ENCODE results near the gene HEPN1.

DNA sequence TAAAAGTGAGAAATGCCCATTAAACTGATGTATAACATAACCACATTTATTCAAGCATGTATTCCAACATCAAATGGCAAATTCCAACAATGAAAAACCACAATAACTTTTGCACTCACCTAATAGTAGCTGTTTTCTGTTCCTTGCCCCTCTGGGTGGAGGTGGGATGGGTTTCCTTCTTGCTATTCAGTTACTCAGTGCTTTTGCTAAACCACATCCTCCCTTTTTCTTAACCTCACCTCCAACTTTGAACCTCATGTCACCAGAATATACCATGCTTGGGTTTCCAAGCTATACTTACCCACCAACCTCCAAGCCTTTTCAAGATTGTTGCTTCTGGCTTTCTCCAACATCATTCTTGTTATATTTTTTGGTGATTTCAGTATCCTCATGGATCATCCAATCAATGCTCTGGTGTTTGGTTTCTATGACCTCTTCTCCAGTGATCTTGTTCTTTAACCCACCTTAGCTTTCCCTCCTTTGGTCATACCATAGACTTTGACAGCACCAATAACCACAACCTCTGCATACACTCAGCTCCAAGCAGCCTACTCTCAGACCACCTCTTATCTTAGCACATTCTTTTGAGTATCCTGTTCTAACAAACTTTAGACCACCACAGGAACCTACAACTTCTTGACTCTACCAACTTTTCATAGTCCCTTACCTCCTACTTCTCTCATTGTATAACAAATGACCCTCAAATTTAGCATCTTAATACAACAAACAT lies 31.7 kb downstream of the HEPN1 start:
- TF ChIP-seq, protein P1, sequence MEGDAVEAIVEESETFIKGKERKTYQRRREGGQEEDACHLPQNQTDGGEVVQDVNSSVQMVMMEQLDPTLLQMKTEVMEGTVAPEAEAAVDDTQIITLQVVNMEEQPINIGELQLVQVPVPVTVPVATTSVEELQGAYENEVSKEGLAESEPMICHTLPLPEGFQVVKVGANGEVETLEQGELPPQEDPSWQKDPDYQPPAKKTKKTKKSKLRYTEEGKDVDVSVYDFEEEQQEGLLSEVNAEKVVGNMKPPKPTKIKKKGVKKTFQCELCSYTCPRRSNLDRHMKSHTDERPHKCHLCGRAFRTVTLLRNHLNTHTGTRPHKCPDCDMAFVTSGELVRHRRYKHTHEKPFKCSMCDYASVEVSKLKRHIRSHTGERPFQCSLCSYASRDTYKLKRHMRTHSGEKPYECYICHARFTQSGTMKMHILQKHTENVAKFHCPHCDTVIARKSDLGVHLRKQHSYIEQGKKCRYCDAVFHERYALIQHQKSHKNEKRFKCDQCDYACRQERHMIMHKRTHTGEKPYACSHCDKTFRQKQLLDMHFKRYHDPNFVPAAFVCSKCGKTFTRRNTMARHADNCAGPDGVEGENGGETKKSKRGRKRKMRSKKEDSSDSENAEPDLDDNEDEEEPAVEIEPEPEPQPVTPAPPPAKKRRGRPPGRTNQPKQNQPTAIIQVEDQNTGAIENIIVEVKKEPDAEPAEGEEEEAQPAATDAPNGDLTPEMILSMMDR (IDR thresholded peaks at IDR 0.05; ENCODE audit: insufficient read depth, low read length, poor library complexity, severe bottlenecking) = no peak
- TF ChIP-seq EZH2phosphoT487 (conservative IDR thresholded peaks at IDR 0.05; ENCODE audit: low read length) = no peak

Measured in SU-DHL-6 (cell line).